NCI-H2081 (cell line): ENCODE data around the gene TSHZ1.

Experiments used
- DNase-seq, 2 experiments: peaks; one replicate each; lab custom pipeline; 2025; lab: John Stamatoyannopoulos, UW

TSHZ1 gene

GRCh38 chr18:75220551-75221355 lies 10.2 kb downstream of the TSHZ1 start:
- DNase-seq: peak in 1 of 2 experiments; percentile 34

GRCh38 chr18:75221397-75221796 lies 10.8 kb downstream of the TSHZ1 start:
- no peak for DNase-seq

DNA sequence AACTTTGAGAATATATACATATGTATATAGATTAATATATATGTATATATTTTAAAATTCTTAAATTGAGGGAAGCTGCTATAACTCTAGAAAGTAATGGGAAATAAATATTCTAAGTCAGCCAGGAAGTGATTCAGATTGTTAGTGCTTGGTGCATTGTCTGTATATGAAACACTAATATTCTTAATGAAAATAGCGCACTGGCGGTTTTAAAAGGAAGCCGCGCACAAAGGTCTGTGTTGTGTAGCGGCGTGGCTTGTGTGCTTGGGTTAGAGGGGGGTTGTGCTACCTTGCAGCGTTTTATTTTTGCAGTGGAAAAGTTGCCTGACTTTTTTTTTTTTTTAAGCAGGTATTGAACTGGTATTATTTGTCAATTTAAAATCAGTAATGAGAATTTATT lies 11.3 kb downstream of the TSHZ1 start:
- DNase-seq: peak; percentile 10 to 52

DNA sequence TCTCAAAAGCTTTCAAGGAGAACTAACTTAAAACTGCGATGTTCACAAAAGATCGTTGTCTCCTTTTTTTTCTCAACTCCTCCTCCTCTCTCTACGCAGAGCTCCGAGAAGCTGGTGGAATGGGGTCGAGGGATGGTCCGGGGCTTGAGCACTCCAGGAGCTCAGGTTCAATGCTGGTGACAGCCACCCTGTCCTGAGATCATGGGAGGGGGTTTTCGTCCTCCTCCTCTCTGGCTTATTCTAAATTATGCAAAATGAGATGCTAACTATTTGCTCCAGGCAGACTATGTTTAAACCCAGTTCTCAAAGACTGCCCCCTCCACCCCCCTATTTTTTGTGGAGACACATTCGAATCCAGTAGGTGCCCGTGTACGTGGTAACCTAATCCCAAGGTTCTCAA lies 11.8 kb downstream of the TSHZ1 start:
- no peak for DNase-seq

DNA sequence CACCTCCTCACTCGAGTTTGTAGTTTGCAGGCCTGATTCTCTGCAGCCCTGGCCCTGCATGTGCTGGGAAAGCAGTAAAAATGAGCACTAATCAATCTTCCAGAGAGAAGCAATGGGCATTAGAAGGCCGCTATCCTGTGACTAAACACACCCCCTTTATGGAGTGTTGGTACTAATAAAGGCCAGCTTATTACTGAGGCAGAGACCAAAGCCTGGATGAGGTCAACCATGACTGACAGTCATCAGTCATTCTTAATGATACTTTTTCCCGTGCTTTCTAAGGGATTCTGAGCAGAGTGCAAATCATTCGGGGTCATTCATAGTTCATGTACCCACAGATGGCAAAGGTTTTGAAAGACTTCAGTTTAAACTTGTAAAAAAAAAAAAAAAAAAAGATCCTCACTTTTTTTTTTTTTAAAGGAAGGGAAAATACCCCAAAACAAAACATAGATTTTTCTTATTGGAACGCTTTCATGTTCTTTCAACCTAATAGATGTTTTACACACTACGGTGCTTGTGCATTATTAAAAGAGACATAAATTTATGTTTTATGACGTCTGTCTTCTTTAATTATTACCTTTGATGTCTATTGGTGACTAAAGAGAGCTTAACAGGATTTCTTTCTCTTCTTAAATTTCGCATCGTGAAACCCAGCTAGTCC lies 13.2 kb downstream of the TSHZ1 start:
- peak; percentile 39 to 80 for DNase-seq

DNA sequence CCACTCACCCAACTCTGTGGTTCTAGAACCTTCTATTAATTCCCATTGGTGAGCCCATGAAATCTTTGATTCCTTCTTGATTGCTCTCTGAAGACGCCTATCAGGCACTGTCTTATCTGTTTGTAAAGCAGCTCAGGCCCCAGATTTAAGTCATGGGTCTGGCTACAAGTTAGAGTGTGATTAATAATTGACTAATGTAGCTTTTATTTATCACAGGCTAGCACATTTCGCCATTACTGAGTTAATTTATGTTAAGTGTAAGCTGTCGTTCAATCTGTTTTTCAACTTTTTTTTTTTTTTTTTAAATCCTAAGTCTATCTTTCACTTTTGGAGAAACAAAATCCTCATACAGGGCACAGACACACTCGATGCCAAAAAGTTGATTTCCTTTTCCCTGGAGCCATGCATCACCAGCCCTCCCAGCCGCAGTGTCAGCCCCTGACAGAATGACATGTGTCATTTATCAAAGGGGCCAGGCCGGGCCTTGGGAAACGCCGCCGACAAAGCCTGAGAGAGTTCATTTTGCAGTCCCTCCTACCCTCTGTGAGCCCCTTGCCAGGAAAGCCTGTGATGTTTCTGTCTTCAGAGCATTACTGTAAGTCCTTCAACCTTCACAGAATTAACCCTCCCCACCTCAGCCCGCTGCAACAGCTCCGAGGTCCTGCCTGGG lies 15.8 kb downstream of the TSHZ1 start:
- no peak for DNase-seq

DNA sequence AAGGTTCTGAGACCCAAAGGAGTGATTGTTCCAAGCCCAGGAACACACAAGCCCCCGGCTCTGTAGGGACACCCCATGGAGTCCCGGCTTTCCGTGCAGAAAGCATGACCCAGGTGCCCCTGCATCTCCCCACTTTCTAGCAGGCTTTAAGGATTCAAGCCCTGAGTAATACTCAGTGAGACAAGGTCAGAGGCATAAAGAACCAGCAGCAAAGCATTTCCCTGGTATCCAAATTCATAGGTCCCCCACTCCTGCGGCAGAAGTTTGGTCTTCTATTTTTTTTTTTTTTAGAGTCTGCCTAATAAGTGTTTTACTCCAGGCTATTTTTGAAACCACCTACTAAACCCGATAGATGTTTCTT lies 16.3 kb downstream of the TSHZ1 start:
- DNase-seq: no peak

GRCh38 chr18:75227535-75228296 lies 17.1 kb downstream of the TSHZ1 start:
- no peak for DNase-seq

DNA sequence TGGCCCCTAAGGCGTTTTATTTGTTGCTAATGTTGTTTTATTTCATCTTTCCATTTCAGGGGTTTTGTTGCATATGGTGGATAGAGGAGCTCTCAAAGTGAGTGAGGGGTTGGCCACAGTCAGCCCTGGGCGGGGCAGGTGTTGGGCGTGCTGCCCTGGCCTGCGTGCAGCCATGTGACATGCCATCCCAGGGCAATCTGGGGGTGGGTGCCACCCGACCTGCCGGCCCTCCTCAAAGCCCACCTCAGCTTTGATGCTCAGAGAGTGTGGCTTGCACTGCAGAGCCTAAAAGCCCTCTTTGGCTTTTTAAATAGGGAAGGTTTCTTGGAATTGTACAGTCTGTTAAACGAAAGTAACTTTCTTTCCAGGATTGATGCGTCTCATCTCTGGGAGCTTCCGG lies 18.4 kb downstream of the TSHZ1 start:
- DNase-seq: no peak

DNA sequence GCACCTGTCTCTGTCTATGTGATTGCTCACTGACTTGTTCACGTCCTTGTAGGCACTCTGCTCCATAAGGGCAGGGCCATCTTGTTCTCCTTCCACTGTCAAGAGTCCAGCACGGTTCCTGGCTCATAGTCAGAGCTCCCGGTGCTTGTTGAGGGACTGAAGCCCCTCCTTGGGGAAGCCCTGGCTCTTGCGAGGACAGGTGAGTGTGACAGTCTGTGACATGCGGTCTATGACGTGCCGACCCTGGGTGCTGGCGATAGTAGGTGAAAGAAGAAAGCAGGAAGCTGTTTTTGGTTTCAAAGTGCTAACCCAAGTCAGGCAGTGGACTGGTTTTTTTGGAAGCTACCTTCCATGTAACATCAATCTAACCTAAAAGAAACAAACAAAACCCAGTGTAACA lies 18.8 kb downstream of the TSHZ1 start:
- DNase-seq: no peak

DNA sequence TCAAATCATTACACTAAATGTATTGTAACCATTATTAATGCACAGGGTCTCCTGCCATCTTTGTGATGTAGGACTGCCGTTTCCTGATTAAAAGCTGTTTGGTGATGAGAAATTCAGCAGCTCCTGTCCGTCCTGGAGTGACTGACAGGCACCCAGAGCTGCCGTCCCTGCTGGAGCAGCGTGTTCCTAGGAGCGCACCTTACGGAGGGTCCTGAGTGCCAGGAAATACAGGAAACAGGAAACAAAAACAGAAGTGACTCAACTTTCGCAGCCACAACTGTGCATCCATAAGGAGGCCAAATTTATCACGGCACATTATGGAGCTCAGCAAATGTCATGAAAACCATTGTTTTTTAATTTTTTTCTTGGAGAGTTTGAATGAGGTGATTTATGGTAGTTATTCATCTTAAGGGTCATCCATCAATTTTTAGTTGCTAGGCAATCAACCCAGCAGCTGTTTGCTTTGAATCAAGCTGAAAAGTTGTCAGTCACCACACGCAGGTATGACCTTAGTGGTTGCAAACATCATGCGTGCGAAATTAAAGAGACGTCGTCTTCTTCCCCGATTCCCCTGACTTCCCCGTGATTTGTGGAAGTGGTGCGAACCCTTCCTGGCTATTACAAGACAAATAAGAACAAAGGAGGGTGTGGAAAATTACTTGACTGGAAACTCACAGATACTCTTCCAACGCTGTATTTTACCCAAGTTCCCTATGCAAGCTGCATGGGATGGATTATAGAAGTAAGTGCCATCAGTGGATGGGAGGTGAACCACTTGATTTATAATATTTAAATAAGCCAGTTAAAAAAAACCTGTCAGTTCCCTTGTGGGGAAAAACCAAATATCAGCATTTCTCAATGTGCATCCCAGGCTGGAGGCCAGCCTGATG lies 19.8 kb downstream of the TSHZ1 start:
- DNase-seq: no peak

DNA sequence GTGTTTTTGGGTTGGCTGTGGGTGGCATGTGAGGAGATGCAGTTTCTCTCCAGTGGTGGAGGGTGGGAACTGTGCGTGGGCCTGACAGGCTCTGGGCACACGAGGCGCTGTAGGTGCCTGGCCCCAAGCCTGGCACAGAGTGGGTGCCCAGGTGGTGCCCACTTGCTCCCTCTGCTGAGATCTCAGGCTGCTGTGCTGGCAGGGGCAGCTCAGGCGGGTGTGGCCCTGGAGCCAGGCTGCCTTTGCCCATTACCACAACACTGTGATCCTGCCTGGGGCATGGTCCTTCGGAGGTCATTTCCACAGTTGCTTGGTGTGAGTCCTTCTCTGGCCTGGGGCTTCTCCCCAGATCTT lies 20.4 kb downstream of the TSHZ1 start:
- peak in 1 of 2 experiments; percentile 19 for DNase-seq

DNA sequence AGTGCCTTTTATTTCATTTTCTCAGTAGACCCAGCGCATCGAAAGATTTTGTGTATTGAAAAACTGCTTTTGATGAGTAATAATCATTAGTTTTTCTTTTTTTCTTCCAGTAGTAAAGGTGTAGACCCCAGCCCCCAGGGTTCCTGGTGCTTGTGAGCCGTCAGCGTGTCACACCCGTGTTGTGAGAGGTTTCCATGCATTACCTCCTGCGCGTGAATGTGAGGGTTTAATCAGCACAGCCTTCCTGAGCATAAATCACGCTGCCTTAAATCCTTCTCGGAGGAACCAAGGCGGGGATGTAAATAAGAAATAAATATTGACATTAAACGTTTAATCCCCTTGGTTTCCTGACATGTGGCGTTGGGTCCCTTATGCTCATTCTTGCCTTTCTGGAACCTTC lies 24.3 kb downstream of the TSHZ1 start:
- DNase-seq: no peak

DNA sequence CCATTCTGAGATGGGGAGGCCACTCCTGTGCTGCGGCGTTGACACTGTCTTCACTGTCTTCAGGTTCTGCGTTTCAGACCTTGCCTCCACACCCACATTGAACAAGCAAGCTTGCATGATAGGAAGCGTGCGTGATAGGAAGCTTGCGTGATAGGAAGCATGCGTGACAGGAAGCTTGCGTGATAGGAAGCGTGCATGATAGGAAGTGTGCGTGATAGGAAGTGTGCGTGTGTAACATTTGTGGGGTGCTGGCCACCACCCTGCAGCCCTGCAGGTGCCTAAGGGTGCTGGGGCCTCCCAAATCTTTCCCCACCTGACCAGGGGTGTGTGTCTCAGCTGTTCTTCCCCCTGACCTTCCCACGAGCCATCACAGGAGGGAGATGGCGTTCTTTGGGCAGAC lies 25.3 kb downstream of the TSHZ1 start:
- DNase-seq: no peak

- no peak for DNase-seq
These were observed 27.5 kb downstream of the TSHZ1 start for GRCh38 chr18:75238100-75238499.

DNA sequence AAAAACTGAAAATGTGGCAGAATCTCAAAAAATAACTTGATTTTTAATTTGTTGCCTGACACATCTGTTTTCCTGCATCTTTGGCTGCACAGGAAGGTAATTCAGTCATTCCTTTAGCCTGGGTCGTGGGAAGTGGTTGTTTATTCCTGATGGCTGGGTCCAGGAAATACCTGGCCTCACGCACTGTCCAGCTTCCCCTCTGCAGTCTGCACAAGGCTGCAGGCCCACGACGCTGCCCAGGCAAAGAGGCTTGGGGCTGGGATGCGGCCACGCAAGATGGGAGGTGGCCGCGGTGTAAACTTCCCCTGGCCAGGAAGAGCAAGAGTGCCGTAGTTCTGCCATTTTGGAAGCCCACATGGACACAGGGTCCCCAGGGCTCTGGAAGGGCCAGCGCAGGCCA lies 28.2 kb downstream of the TSHZ1 start:
- DNase-seq: no peak

DNA sequence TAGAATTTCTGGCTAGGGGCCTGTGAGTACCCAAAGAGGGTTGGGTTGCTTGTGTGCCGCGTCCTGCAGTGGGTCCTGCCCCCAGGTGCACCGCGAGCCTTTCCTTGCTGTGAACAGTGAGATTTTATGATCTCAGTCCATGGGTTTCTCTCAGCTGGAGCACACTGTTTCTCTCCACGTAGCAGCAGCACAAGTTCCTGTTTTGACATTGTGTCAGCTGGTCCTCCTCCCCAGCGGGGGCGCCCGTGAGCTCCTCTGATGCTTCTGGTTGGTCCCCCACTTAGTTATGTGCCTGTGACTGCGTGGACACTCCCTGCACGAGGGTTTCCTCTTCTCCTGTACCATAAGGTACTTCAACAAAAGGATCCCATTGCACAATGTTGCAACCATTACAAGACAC lies 29.8 kb downstream of the TSHZ1 start:
- DNase-seq: no peak

GRCh38 chr18:75241705-75242104 lies 31.1 kb downstream of the TSHZ1 start:
- DNase-seq: no peak

- DNase-seq: peak; percentile 29 to 60
These were observed 34.0 kb downstream of the TSHZ1 start for GRCh38 chr18:75244351-75245313.
